CD14-positive monocyte (primary cell): ENCODE results near the gene MOB1B. TPM values are rescaled to one million over a fixed set of nuclear protein-coding genes. Genes with fewer than 3 reads are reported as not detected.
A peak's percentile ranks its signal among the peaks of the same experiment; 100 is the strongest.

Experiments
- DNase-seq, 3 donors: peaks; one replicate each; pipeline ENCODE4 v3.0.0-alpha.2; 2011 to 2022
- H2AFZ ChIP-seq: 2 replicates; pipeline ENCODE4 v1.6.0; 2012; ENCODE audit warnings: mild to moderate bottlenecking, low read depth, low read length, inconsistent platforms; ENCODE audit not compliant: insufficient read depth, poor library complexity, severe bottlenecking
- H3K27ac ChIP-seq, 2 donors: 1 replicate in 1 of 2; 2 replicates in 1 of 2; pipeline ENCODE4 v1.5.1; 2012 to 2013; ENCODE audit warnings: low read length in 2 of 2, control low read depth in 1 of 2, inconsistent platforms in 1 of 2, low read depth in 1 of 2, mild to moderate bottlenecking in 1 of 2
- H3K27me3 ChIP-seq, 2 donors: one replicate each; pipeline versions ENCODE4 v1.6.0 to v1.6.1; 2011 to 2013; ENCODE audit warnings: low read length in 2 of 2; ENCODE audit not compliant: control insufficient read depth in 2 of 2, insufficient read depth in 2 of 2
- H3K36me3 ChIP-seq, 2 donors: replicated peaks in 1 of 2; 1 replicate in 1 of 2; 2 replicates in 1 of 2; pipeline versions ENCODE4 v1.5.1 to v1.6.1; 2012 to 2013; ENCODE audit warnings: low read length in 2 of 2, control low read depth in 1 of 2, inconsistent platforms in 1 of 2, mild to moderate bottlenecking in 1 of 2; ENCODE audit not compliant: insufficient read depth in 2 of 2, control insufficient read depth in 1 of 2
- H3K4me1 ChIP-seq, 2 donors: 1 replicate in 1 of 2; 2 replicates in 1 of 2; pipeline versions ENCODE4 v1.5.1 to v1.6.1; 2012 to 2013; ENCODE audit warnings: low read length in 2 of 2, control low read depth in 1 of 2, inconsistent platforms in 1 of 2, mild to moderate bottlenecking in 1 of 2, moderate library complexity in 1 of 2; ENCODE audit not compliant: insufficient read depth in 2 of 2, control insufficient read depth in 1 of 2
- H3K4me2 ChIP-seq: replicated peaks from 2 replicates; pipeline ENCODE3; 2012; ENCODE audit warnings: low read length, moderate library complexity, mild to moderate bottlenecking; ENCODE audit not compliant: poor library complexity, severe bottlenecking; ENCODE audit errors: extremely low read depth
- H3K4me3 ChIP-seq, 3 experiments: fragments of 200-600 bp in 1 of 3; sonication (generic) in 1 of 3; replicated peaks in 1 of 3; 1 replicate in 2 of 3; 2 replicates in 1 of 3; pipeline ENCODE4 v1.5.1; 2011 to 2013; ENCODE audit warnings: low read length in 3 of 3, mild to moderate bottlenecking in 3 of 3, control low read depth in 2 of 3, low read depth in 2 of 3, inconsistent platforms in 1 of 3, moderate library complexity in 1 of 3
- H3K79me2 ChIP-seq: 2 replicates; pipeline ENCODE4 v1.6.0; 2012; ENCODE audit warnings: mild to moderate bottlenecking, control low read depth, inconsistent platforms, low read length, moderate library complexity; ENCODE audit not compliant: insufficient read depth
- H3K9ac ChIP-seq: 2 replicates; pipeline ENCODE4 v1.6.0; 2017; ENCODE audit warnings: low read length, mild to moderate bottlenecking; ENCODE audit not compliant: insufficient read depth, poor library complexity, severe bottlenecking
- H3K9me3 ChIP-seq, 2 donors: replicated peaks in 1 of 2; 1 replicate in 1 of 2; 2 replicates in 1 of 2; pipeline versions ENCODE4 v1.5.1 to v1.6.1; 2012 to 2013; ENCODE audit warnings: low read length in 2 of 2, control low read depth in 1 of 2; ENCODE audit not compliant: control insufficient read depth in 1 of 2, insufficient read depth in 1 of 2
- H4K20me1 ChIP-seq: 2 replicates; pipeline ENCODE4 v1.6.0; 2012; ENCODE audit warnings: mild to moderate bottlenecking, low read length, control low read depth, moderate library complexity; ENCODE audit not compliant: insufficient read depth
- H3K27ac Mint-ChIP-seq, 7 donors: one replicate each; pipeline ENCODE4 v1.8.0; 2020; ENCODE audit warnings: mild to moderate bottlenecking in 7 of 7, mixed read lengths in 7 of 7, moderate library complexity in 6 of 7, inconsistent platforms in 2 of 7
- H3K27me3 Mint-ChIP-seq, 3 donors: one replicate each; pipeline ENCODE4 v1.8.0; 2021 to 2022; ENCODE audit warnings: low read depth in 3 of 3, mild to moderate bottlenecking in 3 of 3, mixed read lengths in 3 of 3, moderate library complexity in 3 of 3, inconsistent platforms in 1 of 3
- H3K36me3 Mint-ChIP-seq, 2 donors: one replicate each; pipeline ENCODE4 v1.8.0; 2020; ENCODE audit warnings: mixed read lengths in 2 of 2, inconsistent platforms in 1 of 2, mild to moderate bottlenecking in 1 of 2
- H3K4me1 Mint-ChIP-seq: one replicate; pipeline ENCODE4 v1.8.0; 2020; ENCODE audit warnings: mild to moderate bottlenecking, mixed read lengths
- H3K4me3 Mint-ChIP-seq, 2 donors: one replicate each; pipeline ENCODE4 v1.8.0; 2020; ENCODE audit warnings: mild to moderate bottlenecking in 2 of 2, mixed read lengths in 2 of 2, moderate library complexity in 1 of 2
- H3K9me3 Mint-ChIP-seq, 7 donors: one replicate each; pipeline ENCODE4 v1.8.0; 2020 to 2022; ENCODE audit warnings: mixed read lengths in 7 of 7, mild to moderate bottlenecking in 6 of 7, moderate library complexity in 6 of 7, inconsistent platforms in 2 of 7
- CTCF ChIP-seq: fragments of 200-600 bp; IDR thresholded peaks from one replicate; pipeline ENCODE4 v1.8.0; 2022; ENCODE audit warnings: antibody characterized with exemption, mild to moderate bottlenecking
- WGBS: methylation state at CpG from one replicate; pipeline ENCODE4 v1.1.5; 2013; ENCODE audit warnings: missing lambda C conversion rate; ENCODE audit not compliant: insufficient coverage; 5-methylcytosine and 5-hydroxymethylcytosine counted together
- intact Hi-C, 2 donors: fragments of 100-400 bp; cut with micrococcal nuclease; formaldehyde crosslinking; loops; one replicate each; pipeline versions ENCODE4 v1.15.0 to v1.15.1; 2023
- polyA plus RNA-seq, 3 donors: library from polyadenylated mRNA; depleted of rRNA in 1 of 3; unstranded in 2 of 3; stranded (reverse) in 1 of 3; fragments of 300-500 nt in 2 of 3; fragments of >200 nt in 1 of 3; fragmentation: Illumina TruSeq in 2 of 3; gene quantifications; 1 replicate in 2 of 3; 2 replicates in 1 of 3; pipeline ENCODE4 v1.2.3, GENCODE V29; 2012 to 2021

The MOB1B gene
- polyA plus RNA-seq, 3 donors = 3.9 to 10.7 (median 7.0) TPM

- intact Hi-C loops = no loop called here
- peaks cover 19 to 44% of the 10 kb centered on the region in 2 donors for H3K36me3 ChIP-seq
- H3K27me3 Mint-ChIP-seq = peaks cover 0 to 2% (median 0%) of the 10 kb centered on the region in 3 donors
- H3K4me3 ChIP-seq = no peak overlapping the region
- peaks cover 15 to 19% of the 10 kb centered on the region in 2 donors for H3K4me1 ChIP-seq
- no peak overlapping the region for H3K9ac ChIP-seq
- peak overlapping the region in 1 of 7 donors; percentile 20 for H3K27ac Mint-ChIP-seq
- H3K4me2 ChIP-seq = no peak overlapping the region
- H3K36me3 Mint-ChIP-seq = peaks cover 23 to 41% of the 10 kb centered on the region in 2 donors
- H3K4me1 Mint-ChIP-seq = peaks cover 31% of the 10 kb centered on the region
- peaks cover 0 to under 1% (median 0%) of the 10 kb centered on the region in 7 donors for H3K9me3 Mint-ChIP-seq
- H3K27me3 ChIP-seq = no peaks in the 10 kb centered on the region
- no peak overlapping the region for H3K4me3 Mint-ChIP-seq
- no peak overlapping the region for H2AFZ ChIP-seq
- no peak for DNase-seq
- no peaks in the 10 kb centered on the region for H3K9me3 ChIP-seq
- TF ChIP-seq CTCF = no peak
- no peak overlapping the region for H3K27ac ChIP-seq
- WGBS = 100% methylated on average over 1 of the region's 3 CpGs
- H4K20me1 ChIP-seq = no peaks in the 10 kb centered on the region
- H3K79me2 ChIP-seq = peaks cover 49% of the 10 kb centered on the region
Measured at GRCh38 chr4:70958681-70959080, 56.5 kb downstream of the MOB1B start.

GRCh38 chr4:70969076-70969475 is 66.9 kb downstream of the MOB1B start:
- Histone ChIP-seq H2AFZ (no peak overlapping the region), H3K79me2 (no peaks in the 10 kb centered on the region), H3K4me1 (peaks cover 7 to 15% of the 10 kb centered on the region in 2 donors), H4K20me1 (no peaks in the 10 kb centered on the region), H3K27ac (no peak overlapping the region), H3K9me3 (no peaks in the 10 kb centered on the region), H3K9ac (no peak overlapping the region), H3K4me2 (no peak overlapping the region), H3K4me3 (no peak overlapping the region), H3K27me3 (no peaks in the 10 kb centered on the region), H3K36me3 (peaks cover 8 to 29% of the 10 kb centered on the region in 2 donors)
- Mint-ChIP-seq H3K36me3 (peaks cover 33 to 47% of the 10 kb centered on the region in 2 donors), H3K27me3 (no peaks in the 10 kb centered on the region), H3K9me3 (no peaks in the 10 kb centered on the region), H3K4me1 (peaks cover 16% of the 10 kb centered on the region), H3K27ac (no peak overlapping the region), H3K4me3 (no peak overlapping the region)
- intact Hi-C loops = no loop called here
- no peak for DNase-seq
- WGBS = no CpG with 5 or more reads among the region's 7 CpGs
- no peak for TF ChIP-seq CTCF
